ENCODE data around the gene MALRD1. TPM values are rescaled to one million over a fixed set of nuclear protein-coding genes. Genes with fewer than 3 reads are reported as not detected.

MALRD1 gene
- total and polyA plus RNA-seq, 2 of the 8 experiments (the other 6 are each of a cell fraction or from before 2014, with no cell fraction given) = 0.32 to 0.35 TPM

DNA sequence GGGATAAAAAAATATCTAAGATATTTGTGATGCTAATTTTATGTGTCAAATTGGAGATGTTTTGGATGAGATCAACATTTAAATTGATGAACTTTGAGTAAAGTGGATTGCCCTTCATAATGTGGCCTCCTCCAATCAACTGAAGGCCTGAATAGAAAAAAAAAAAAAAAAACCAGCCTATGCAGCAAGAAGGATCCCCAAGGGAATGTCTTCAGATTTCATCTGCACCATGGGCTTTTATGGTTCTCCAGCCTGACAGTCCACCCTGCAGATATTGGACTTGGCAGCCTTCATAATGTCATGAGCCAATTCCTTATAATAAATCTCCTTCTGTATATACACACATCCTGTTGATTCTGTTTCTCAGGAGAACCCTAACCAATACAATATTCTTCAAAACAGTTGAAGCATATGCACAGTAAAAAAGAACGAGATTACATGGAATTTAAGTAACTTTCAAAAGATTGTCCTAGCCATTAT lies 450.7 kb downstream of the MALRD1 start:
- Histone ChIP-seq H3K18ac (ENCODE audit: extremely low read depth, low read length) (no peak overlapping the region), H4K91ac (replicated peaks; ENCODE audit: insufficient read length, low read length) (no peak overlapping the region), H2AFZ (ENCODE audit: low read length) (no peak overlapping the region), H4K20me1 (replicated peaks in 1 of 2; ENCODE audit: control insufficient read depth in 1 of 2, insufficient read depth in 2 of 2, low read length in 2 of 2) (no peaks in the 10 kb centered on the region), H2BK12ac (ENCODE audit: low read depth, low read length) (no peak overlapping the region), H3K4me2 (ENCODE audit: insufficient read depth in 1 of 2, low read depth in 2 of 2, low read length in 2 of 2) (no peak overlapping the region), H3K9ac (replicated peaks in 1 of 4; ENCODE audit: extremely low read depth in 1 of 4, low read depth in 3 of 4, low read length in 3 of 4) (no peak overlapping the region), H3K27me3 (replicated peaks in 1 of 4; ENCODE audit: control insufficient read depth in 3 of 4, extremely low read depth in 1 of 4, insufficient read depth in 3 of 4, low read length in 3 of 4) (no peaks in the 10 kb centered on the region), H2BK20ac (ENCODE audit: low read length) (no peak overlapping the region), H2BK5ac (ENCODE audit: low read depth, low read length) (no peak overlapping the region), H2AK5ac (ENCODE audit: low read depth, low read length) (no peak overlapping the region), H3K79me1 (ENCODE audit: low read depth, low read length) (no peaks in the 10 kb centered on the region), H3K14ac (ENCODE audit: insufficient read length) (no peak overlapping the region), H4K5ac (ENCODE audit: insufficient read length, low read depth, low read length) (no peak overlapping the region), H3K56ac (replicated peaks; ENCODE audit: insufficient read length, low read depth, low read length) (no peak overlapping the region), H3K23me2 (ENCODE audit: low read depth, low read length) (0 out of 2 replicates have a peak, but pooled peaks cover 2% of the 10 kb centered on the region), H3K23ac (ENCODE audit: insufficient read length) (no peak overlapping the region), H3K79me2 (ENCODE audit: control insufficient read depth in 1 of 2, insufficient read depth in 2 of 2, low read length in 2 of 2) (no peaks in the 10 kb centered on the region), H2BK120ac (replicated peaks; ENCODE audit: low read depth, low read length) (no peak overlapping the region), H3K9me3 (ENCODE audit: insufficient read depth in 2 of 2, low read depth in 1 of 2, low read length in 1 of 2) (no peaks in the 10 kb centered on the region), H2BK15ac (ENCODE audit: low read length) (no peak overlapping the region), H3K27ac (ENCODE audit: low read depth, low read length) (no peak overlapping the region), H3K4ac (replicated peaks; ENCODE audit: insufficient read length, low read depth, low read length) (no peak overlapping the region), H3K4me3 (ENCODE audit: extremely low read depth in 1 of 4, insufficient read depth in 2 of 4, low read depth in 3 of 4, low read length in 4 of 4) (no peak overlapping the region), H4K8ac (ENCODE audit: extremely low read depth, insufficient read depth, low read length) (no peak overlapping the region), H3K36me3 (ENCODE audit: control insufficient read depth in 2 of 4, insufficient read depth in 4 of 4, low read length in 3 of 4) (no peaks in the 10 kb centered on the region), H3K4me1 (replicated peaks in 1 of 4; ENCODE audit: control insufficient read depth in 3 of 4, insufficient read depth in 4 of 4, low read length in 3 of 4) (no peaks in the 10 kb centered on the region)
- CTCF ChIA-PET (ENCODE audit: partially characterized antibody) = no interaction called here
- FAIRE-seq = no peak
- WGBS, 2 experiments (ENCODE audit: extremely low coverage in 1 of 2, insufficient coverage in 1 of 2, insufficient read length in 1 of 2, insufficient replicate concordance in 2 of 2, low coverage in 1 of 2, low lambda C conversion rate in 2 of 2, missing lambda C conversion rate in 1 of 2) = 90% methylated on average over 1 of the region's 1 CpG; no CpG with 5 or more reads in 1 of the 2 experiments
- no peak for DNase-seq (ENCODE audit: low read depth in 1 of 2, low spot score in 2 of 2)
- POLR2A ChIA-PET (ENCODE audit: partially characterized antibody) = no interaction called here
- TF ChIP-seq, protein P1, sequence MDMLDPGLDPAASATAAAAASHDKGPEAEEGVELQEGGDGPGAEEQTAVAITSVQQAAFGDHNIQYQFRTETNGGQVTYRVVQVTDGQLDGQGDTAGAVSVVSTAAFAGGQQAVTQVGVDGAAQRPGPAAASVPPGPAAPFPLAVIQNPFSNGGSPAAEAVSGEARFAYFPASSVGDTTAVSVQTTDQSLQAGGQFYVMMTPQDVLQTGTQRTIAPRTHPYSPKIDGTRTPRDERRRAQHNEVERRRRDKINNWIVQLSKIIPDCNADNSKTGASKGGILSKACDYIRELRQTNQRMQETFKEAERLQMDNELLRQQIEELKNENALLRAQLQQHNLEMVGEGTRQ (IDR thresholded peaks at IDR 0.05; ENCODE audit: low read length) = no peak
- no peak for TF ChIP-seq EP300 (IDR thresholded peaks at IDR 0.05; ENCODE audit: borderline replicate concordance in 1 of 2, low read depth in 2 of 2, low read length in 2 of 2)
- TF ChIP-seq CBX8 (IDR thresholded peaks at IDR 0.05; ENCODE audit: borderline replicate concordance, low read depth, low read length) = no peak
- no peak for TF ChIP-seq KDM4A (IDR thresholded peaks at IDR 0.05; ENCODE audit: low read depth, low read length, severe bottlenecking)
- TF ChIP-seq CTBP2 (IDR thresholded peaks at IDR 0.05; ENCODE audit: borderline replicate concordance, insufficient read depth, insufficient read length, low read length) = no peak
- no peak for TF ChIP-seq CREB1 (IDR thresholded peaks at IDR 0.05)
- TF ChIP-seq NRF1 (IDR thresholded peaks at IDR 0.05; ENCODE audit: low read depth, low read length) = no peak
- no peak for TF ChIP-seq MAFK (IDR thresholded peaks at IDR 0.05; ENCODE audit: low read depth, low read length)
- no peak for TF ChIP-seq RNF2 (IDR thresholded peaks at IDR 0.05; ENCODE audit: borderline replicate concordance, low read depth, low read length, missing control alignments, poor library complexity, severe bottlenecking)
- TF ChIP-seq ZNF274 (IDR thresholded peaks at IDR 0.05; ENCODE audit: borderline replicate concordance, extremely low read depth, low read length) = no peak
- TF ChIP-seq TEAD4 (IDR thresholded peaks at IDR 0.05; ENCODE audit: low read depth, low read length) = no peak
- TF ChIP-seq RAD21 (IDR thresholded peaks at IDR 0.05 in 1 of 2, conservative IDR thresholded peaks at IDR 0.05 in 1 of 2; ENCODE audit: low read depth in 2 of 2, low read length in 2 of 2) = no peak
